Stimulated activated CD4-positive, alpha-beta T cell treated with anti-CD3 and anti-CD28 coated beads, Interleukin-12 subunit alpha, Interleukin-12 subunit beta, amount 100 ng/mL, for 48 hours (primary cell): ENCODE results near the gene MIDN.

Source experiments
- DNase-seq, 3 donors: peaks; one replicate each; pipeline ENCODE4 v3.0.0-alpha.2; 2020; ENCODE audit warnings: low read depth in 2 of 3, low spot score in 1 of 3

The MIDN gene

DNA sequence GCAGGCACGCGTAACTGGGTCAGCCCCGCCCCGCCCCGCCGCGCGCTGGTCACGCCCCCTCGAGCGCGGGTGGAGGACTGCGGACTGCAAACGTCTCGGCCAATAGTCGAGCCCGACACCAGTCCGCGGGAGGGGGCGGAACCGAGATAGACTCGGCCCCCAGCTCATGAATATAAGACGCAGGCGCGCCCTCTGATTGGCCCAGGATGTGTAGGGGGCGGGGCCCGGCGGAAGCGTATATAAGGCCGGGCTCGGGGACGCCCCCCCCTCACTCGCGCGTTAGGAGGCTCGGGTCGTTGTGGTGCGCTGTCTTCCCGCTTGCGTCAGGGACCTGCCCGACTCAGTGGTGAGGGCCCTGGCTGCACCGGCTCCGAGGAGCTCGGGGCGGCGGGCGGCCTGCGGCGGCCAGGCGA, 20.7 kb downstream of the MIDN start, which contains the start of gene CIRBP:
Gene CIRBP (plus strand): TSS at position 268 of the 413 bp plus-strand sequence. CDS start 1,602 bp downstream, outside the sequence.
- DNase-seq, result peak; percentile 99

DNA sequence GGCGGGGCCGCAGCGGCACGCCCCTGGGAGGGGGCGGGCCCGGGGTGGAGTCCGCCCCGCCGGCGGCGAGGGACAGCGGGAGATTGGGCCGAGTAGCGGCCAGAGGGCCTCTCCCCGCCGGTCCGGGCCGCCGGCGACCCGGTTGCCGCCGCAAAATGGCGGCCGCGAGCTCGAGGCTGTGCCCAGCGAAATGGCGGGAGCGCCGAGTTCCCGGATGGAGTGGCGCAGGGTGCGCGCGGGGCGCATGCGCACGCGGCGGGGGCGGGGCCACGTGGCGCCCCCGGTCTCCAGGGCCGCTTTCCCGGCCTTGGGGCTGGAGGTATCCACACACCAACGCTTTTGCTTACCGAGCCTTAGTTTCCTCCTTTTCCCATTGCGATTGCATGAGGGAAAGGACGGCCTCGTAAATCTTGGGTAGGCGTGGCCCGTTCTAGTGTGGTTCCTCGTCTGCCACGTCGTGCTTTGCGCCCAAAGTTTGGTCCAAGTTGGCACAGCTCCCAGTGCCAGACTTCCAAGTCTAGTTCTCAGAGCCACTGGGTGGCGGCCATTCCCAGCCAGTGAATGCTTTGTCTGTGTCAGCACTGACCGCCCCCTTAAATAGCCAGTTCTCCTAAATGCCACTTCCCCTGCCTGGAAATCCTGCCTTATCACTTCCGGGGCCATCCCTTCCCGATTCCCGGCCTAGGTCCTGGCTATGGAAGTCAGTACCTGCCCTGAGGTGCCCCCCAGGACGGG, 21.3 kb downstream of the MIDN start:
- DNase-seq, result peak in 2 of 3 donors; percentile 77 to 81

DNA sequence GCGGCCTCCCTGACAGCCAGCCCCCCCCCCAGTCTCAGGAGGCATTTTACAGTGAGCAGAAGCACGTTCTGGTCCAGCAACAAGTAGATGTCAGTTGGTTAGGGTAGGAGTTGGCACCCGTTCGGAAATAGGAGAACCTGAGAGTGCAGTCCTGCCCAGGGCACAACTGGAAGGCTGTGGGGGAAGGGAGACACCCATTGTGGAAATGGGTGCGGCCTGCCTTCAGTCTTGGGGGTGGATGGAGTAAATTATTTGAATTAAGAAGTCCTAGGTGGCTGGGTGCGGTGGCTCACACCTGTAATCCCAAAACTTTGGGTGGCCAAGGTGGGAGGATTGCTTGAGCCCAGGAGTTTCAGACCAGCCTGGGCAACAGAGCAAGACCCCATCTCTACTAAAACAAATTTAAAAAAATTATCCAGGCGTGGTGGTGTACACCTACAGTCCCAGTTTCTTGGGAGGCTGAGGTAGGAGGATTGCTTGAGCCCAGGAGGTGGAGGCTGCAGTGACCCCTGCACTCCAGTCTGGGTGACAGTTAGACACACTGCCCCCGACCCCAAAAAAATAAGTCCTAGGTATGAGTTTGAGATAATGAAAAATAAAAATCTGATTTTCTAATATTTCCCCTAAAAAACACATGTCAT, 21.9 kb downstream of the MIDN start:
- DNase-seq, result no peak

DNA sequence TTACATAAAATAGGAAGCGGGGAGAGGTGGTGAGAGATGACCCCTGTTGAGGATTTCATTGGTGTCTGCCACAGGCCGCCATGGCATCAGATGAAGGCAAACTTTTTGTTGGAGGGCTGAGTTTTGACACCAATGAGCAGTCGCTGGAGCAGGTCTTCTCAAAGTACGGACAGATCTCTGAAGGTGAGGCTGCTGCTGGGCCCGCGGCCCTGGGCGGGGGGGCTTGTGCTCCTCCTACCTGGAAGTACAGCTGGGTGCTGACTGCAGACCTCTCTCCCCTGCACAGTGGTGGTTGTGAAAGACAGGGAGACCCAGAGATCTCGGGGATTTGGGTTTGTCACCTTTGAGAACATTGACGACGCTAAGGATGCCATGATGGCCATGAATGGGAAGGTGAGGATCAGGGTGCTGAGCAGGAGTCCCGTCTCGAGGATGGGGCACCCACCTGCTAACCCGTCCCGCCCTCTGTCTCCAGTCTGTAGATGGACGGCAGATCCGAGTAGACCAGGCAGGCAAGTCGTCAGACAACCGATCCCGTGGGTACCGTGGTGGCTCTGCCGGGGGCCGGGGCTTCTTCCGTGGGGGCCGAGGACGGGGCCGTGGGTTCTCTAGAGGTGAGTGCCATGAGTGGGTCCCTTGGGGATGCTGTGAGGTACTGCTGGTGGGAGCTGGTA, 22.6 kb downstream of the MIDN start:
- no peak for DNase-seq

DNA sequence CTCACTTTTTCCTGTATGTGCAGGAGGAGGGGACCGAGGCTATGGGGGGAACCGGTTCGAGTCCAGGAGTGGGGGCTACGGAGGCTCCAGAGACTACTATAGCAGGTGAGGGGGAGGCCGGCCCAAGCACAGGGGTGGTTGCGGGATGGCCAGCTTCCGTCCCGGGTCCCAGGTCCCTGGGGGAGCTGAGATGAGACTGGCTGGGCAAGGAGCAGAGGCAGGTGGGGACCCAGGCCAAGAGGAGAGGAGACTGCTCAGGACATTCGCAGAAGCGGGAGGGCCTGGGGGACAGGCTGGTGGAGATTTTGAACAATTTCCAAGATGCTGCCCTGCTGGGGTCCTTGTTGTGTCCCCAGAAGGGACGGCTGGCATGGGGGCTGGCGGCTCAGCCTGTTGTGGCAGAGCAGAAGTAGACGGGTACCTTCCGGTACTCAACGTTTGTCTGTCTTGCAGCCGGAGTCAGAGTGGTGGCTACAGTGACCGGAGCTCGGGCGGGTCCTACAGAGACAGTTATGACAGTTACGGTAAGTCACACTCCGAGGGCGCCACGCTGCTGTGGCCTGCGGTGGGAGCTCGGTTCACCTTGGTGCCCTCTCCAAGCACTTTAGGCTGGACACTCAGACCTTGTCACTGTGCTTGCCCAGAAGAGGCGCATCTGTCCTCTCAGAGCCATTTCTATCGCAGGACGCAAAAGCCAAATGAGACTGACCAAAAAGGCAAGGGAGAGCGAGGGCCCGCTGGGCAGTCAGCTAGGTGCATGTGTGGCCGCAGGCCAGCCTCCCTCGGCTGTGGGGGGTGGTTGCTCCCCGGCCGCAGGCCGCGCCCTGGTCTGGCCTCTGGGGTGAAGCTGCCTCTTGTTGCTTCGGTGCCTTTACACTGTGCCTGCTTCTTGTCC, 23.4 kb downstream of the MIDN start:
- no peak for DNase-seq

DNA sequence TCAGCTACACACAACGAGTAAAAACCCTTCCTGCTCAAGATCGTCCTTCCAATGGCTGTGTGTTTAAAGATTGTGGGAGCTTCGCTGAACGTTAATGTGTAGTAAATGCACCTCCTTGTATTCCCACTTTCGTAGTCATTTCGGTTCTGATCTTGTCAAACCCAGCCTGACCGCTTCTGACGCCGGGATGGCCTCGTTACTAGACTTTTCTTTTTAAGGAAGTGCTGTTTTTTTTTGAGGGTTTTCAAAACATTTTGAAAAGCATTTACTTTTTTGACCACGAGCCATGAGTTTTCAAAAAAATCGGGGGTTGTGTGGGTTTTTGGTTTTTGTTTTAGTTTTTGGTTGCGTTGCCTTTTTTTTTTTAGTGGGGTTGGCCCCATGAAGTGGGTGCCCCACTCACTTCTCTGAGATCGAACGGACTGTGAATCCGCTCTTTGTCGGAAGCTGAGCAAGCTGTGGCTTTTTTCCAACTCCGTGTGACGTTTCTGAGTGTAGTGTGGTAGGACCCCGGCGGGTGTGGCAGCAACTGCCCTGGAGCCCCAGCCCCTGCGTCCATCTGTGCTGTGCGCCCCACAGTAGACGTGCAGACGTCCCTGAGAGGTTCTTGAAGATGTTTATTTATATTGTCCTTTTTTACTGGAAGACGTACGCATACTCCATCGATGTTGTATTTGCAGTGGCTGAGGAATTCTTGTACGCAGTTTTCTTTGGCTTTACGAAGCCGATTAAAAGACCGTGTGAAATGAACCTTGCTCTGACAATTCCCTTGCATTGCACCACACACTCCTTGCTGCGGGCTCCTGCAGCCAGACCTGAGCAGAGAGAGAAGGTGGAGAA, 24.3 kb downstream of the MIDN start:
- no peak for DNase-seq

DNA sequence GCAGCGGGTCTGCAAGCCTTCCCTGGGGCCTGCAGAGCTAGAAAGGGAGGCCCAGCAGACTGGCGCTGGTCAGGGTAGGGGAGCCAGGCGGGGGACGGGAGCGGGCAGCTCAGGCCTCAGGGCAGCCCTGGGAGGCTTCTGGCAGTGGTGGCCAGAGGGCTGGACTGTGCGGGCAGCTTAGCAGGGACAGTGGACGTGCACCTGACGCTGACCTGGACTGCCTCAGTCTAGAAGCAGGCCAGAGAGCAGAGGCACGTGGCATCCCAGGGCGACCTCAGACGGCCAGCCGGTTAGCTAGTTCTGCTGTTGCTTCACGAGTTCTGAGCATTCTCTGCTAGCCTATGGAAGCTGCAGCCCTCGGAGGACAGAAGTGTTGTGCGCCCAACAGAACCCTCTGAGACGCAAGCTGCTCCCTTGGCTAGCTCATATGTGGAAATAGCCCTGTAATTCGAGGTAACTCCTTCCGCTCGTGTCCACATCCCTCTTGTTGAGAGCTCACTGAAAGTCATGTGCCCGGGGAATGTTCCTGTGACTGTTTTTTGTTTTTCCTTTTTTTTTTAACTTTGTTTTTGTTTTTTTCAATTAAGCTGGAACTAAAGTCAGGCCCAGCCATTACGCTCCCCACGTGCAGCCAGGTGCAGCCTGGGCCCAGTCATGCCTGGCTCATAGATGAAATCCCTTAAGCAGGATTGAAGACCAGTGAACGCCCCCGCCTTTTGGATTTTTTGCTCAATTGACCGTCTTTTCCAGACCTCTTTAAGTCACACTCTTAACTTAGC, 25.1 kb downstream of the MIDN start:
- DNase-seq, result no peak

DNA sequence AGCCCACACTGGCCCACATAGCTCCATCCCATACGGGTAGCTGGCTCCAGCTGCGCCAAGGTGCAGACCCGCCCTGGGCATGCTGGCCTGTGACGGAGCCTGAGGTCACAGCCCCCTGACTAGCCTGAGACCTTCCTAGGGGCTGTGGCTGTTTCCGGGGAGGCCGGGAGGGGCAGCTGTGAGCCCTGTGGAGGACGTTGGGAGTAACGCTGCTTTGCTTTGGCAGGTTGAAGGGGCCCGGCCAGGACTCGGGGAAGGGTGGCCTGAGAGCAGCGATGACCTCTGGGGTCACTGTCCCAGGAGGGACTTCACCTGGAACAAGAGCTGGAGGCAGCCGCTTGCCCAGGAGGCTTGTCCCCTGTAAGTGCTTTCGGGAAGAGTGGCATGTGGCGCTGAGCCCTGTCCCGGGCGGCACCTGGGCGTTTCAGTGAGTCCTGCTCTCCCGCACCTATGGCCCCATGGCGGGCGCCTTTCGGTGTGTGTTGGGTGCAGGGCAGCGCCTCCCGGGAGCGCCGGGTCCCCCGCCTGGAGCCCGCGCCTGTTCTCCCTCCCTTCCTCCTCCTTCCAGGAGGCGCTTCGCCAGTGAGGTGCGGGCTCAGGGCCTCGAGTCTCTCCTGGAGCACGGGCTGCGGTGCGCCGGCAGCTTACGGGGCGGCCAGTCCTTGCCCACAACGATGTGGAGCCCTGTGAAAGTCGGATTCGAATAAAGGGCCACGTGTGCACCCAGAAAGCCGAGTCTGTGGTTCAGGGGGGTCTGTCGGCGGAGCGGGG, 25.9 kb downstream of the MIDN start:
- DNase-seq, result no peak

DNA sequence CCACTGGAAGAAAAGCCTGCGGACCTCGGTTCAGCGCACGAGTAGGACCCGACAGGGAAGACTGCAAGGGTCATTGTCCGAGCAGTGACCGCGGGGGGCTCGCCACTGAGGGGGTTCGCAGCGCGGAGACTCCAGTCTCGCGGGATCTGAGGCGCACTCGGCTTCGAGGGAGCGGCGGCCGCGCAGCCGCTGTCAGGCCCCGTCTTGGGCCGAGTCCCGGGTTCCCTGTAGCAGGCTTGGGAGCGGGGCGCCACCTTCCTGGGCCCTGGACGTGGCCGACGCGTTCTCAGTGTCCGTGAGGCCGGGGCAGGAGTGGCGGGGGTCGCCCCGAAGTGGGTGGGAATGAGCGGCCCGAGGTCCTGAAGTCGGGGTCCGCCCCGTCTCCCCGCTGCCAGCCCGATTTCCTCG, 26.5 kb downstream of the MIDN start:
- no peak for DNase-seq

DNA sequence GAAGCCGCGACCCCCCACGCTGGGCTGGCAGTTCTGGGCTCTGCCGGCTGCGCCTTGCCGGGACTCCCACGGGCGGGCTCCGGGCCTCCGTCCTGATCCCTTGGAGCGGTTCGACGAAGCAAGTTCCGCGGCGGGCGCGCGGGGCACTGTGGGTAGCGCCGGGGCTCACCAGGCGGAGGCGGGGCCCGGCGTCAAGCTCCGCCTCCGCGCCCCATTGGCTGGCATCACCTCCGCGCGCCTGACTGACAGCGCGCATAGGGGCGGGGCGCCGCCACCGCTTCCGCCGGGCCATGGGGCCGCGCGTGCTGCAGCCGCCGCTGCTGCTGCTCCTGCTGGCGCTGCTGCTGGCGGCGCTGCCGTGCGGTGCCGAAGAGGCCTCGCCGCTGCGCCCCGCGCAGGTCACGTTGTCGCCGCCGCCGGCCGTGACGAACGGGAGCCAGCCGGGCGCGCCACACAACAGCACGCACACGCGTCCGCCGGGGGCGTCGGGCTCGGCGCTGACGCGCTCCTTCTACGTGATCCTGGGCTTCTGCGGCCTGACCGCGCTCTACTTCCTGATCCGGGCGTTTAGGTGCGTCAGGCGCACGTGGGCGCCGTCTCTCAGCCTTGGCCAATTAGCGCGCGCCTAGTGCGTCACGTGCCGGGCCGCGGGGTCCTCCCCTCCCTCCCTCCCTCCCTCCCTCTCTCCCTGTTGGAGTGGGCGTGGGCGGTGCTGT, 27.0 kb downstream of the MIDN start, which contains the start of gene FAM174C:
Gene FAM174C (plus strand): TSS at position 271 of the 716 bp plus-strand sequence. CDS start 20 bp downstream, at position 291.
- peak; percentile 87 to 95 (median 94) for DNase-seq

DNA sequence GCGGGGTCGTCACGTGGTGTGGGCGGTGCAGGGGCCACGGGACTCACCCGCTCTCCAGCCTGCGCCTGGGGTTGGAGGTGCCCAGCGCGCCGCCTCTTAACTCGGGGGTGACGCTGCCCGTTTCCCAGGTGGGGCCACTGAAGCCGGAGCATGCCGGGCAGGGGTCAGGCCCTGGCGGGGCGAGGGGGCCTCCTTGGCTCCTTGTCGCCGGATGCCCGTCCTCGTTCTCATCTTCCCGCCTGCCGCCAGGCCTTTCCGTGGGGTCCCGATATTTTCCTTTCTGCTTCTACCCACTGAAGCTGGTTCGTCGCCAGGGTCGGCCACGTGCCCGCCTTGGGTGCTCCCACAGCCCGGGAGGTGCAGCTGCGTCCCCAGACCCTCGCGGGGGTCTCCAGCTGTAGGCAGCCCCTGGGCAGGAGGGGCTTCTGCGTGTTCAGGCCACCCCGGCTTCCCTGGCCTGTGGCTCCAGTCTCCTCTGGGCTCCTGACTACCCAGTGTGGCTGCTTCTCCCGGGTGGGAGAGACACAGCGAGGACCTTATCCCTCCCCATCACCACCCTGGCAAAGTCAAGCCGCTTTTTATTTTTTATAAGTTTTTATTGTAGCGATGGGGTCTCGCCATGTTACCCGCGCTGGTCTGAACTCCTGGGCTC, 27.7 kb downstream of the MIDN start:
- no peak for DNase-seq

DNA sequence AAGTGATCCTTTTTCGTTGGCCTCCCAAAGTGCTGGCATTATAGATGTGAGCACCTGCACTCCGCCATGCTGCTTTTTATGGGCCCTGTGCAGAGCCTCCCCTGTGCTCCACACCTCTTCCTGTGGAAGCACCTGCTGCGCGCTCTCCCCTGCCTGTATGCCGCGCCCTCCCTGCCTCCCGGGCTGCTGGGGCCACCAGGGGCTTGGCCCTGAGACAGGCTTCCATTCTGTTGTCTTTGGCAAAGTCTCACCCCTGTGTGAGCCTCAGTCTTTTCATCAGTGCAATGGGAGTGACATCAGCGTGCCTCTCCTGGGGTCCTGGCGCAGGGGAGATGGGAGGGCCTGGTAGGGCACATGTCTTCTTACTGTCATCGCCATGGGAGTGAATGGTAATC, 28.2 kb downstream of the MIDN start:
- DNase-seq, result no peak

DNA sequence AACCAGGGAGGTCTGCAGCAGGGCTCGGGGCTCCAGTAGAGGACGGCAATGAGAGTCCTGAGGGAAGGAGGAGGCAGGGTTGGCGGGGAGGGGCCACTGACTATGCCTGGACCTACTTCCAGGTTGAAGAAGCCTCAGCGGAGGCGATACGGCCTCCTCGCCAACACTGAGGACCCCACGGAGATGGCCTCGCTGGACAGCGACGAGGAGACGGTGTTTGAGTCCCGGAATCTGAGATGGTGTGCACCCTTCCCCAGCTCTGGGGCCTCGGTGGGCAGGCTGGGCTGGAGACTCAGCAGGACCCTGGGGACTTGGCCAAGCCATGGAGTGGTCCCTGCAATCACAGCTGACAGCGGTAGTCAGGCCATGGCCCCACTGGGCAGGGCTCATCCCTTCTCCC, 28.7 kb downstream of the MIDN start:
- DNase-seq, result no peak

DNA sequence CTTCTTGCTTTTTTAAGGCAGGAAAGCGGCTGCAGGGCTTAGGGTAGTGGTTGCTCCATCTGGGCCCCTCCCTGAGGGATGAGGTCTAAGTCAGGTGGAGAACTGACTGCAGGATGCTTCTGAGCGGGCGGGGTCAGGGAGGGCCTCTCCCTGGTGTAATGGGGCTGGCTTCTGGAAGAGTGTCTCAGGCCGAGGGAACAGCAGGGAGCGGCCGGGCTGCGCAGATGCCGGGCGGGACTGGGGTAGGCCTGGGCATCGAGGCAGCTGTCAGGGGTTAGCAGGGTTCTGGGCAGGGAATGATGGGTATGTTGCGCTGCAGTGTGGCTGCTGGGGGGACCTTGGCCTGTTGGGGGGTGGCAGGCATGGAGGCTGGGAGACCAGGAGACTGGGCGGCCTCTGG, 29.7 kb downstream of the MIDN start:
- DNase-seq, result no peak

DNA sequence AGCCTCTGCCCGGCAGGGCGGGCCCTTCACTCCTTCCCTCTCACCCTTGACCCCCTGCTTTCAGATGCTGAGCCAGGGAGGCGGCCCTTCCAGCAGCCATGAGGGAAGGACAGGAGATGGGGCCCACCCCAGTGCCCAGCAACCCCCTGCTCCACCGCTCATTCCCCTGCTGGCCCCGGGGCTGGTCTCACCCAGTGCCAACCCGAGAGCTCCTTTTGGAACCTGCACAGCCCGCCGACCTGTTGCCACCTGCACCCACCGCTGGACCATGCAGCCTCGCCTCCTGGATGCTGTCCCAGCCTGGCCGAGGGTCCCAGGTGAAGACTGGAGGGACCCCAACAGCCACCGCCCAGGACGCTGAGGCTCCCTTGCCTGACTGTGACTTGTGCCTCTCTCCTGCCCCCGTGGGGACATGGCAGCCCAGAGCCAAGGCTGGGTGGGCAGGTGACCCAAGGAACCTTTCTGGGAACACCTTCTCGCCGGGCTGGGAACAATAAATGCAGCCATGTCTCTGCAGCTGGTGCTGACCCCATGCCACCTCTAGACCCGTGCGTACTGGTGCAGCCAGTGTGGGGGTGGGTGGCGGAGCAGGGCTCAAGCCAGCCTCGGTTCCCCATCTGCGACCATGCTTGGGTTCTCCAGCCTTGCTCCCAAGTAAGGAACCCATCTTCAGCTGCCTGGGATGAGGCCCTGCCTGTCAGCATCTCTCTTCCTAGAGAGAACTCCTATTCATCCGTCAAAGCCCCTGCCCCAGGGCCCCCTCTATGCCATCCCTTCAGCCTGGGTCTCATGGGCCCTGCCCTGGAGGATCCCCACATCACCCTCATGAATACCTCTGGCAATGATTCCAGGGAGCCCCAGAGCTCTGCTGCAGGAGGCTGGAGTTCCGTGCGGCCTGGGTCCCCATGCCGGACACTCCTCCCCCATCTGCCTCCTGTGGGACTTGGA, 30.6 kb downstream of the MIDN start:
- DNase-seq, result no peak

DNA sequence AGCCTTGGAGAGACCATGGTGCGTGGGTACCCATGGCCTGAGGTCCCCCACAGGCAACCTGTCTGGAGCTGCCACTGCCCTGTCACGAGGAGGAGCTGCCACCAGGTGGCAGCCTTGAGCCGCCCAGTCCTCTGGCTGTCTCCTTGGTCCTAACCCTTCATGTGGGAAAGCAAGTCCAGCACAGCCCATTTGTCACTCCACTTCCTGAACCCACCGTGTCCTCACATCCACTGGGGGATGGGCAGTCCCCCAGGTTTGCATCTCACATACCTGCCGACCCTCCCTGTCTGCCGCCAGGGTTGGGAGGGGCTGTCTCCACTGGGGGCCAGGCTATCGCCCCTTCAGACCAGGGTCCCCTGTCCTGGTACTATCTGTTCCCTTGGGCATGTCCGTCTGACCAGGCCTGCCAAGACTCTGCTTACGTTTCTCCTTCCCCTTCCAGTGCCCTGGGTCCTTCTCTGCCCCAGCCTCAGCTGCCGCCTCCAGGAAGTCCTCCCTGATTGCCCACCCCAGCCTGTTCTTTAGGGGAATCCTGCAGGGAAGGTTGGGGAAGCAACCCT, 31.5 kb downstream of the MIDN start:
- peak; percentile 67 to 80 (median 72) for DNase-seq
